SK-N-SH treated with all-trans-retinoic acid at 6 μM for 48 hours (cell line): ENCODE data around the gene TMEM169.

Source experiments
- BACH2 ChIP-seq: fragments of 250-450 bp; sonication (Bioruptor Pico); IDR thresholded peaks from 2 replicates; pipeline ENCODE4 v1.9.0; 2021; ENCODE audit warnings: mild to moderate bottlenecking, borderline replicate concordance
- CSDC2 ChIP-seq: fragments of 250-450 bp; sonication (Bioruptor Pico); IDR thresholded peaks from 2 replicates; pipeline ENCODE4 v1.5.0; 2020; ENCODE audit warnings: mild to moderate bottlenecking, moderate library complexity
- RARB ChIP-seq: fragments of 250-450 bp; sonication (Bioruptor Pico); IDR thresholded peaks from 2 replicates; pipeline ENCODE4 v1.8.0; 2021; ENCODE audit warnings: mild to moderate bottlenecking, moderate library complexity
- SNAI2 ChIP-seq: fragments of 250-450 bp; sonication (Bioruptor Pico); IDR thresholded peaks from 2 replicates; pipeline ENCODE4 v1.5.0; 2020; ENCODE audit warnings: mild to moderate bottlenecking, moderate library complexity
- ZC3H10 ChIP-seq: fragments of 250-450 bp; sonication (Bioruptor Pico); IDR thresholded peaks from 2 replicates; pipeline ENCODE4 v1.5.1; 2021; ENCODE audit warnings: mild to moderate bottlenecking, moderate library complexity
- ZNF565 ChIP-seq: fragments of 450-650 bp; formaldehyde crosslinking; conservative IDR thresholded peaks from 2 replicates; pipeline ENCODE4 v1.5.0; 2020; ENCODE audit warnings: low read depth, mild to moderate bottlenecking, moderate library complexity
- TF ChIP-seq, protein P1 (sequence below): fragments of 250-450 bp; sonication (Bioruptor Pico); IDR thresholded peaks from 2 replicates; pipeline ENCODE4 v1.8.0; 2020; ENCODE audit warnings: mild to moderate bottlenecking, moderate library complexity, borderline replicate concordance
- TF ChIP-seq, protein P2 (sequence below): fragments of 250-450 bp; sonication (Bioruptor Pico); IDR thresholded peaks from 2 replicates; pipeline ENCODE4 v1.5.0; 2020; ENCODE audit warnings: mild to moderate bottlenecking, moderate library complexity
- TF ChIP-seq, protein P3 (sequence below): fragments of 250-450 bp; sonication (Bioruptor Pico); IDR thresholded peaks from 2 replicates; pipeline ENCODE4 v1.5.1; 2021; ENCODE audit warnings: mild to moderate bottlenecking, moderate library complexity
- TF ChIP-seq, protein P4 (sequence below): fragments of 250-450 bp; sonication (Bioruptor Pico); IDR thresholded peaks from 2 replicates; pipeline ENCODE4 v1.5.1; 2020; ENCODE audit warnings: low read depth, mild to moderate bottlenecking, moderate library complexity

DNA sequence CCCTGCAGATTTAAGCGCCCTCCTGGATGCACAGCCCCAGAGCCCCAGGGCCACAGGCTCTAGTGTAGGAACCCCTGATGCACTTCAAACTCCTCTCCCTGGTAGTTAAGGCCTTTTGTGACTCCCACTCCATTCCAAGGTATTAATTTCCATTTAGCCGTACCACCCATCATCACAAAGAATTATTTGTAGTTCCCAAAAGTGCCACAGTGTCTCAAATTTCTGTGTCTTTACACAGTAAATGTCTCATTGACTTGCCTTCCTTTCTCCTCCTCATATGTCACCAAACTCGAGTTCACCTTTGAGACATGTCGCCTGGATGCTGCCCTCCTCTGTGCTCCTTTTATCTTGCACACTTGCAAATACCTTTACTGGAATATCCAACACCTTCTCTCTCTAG, 26.0 kb upstream of the TMEM169 start:
- TF ChIP-seq, protein P1, sequence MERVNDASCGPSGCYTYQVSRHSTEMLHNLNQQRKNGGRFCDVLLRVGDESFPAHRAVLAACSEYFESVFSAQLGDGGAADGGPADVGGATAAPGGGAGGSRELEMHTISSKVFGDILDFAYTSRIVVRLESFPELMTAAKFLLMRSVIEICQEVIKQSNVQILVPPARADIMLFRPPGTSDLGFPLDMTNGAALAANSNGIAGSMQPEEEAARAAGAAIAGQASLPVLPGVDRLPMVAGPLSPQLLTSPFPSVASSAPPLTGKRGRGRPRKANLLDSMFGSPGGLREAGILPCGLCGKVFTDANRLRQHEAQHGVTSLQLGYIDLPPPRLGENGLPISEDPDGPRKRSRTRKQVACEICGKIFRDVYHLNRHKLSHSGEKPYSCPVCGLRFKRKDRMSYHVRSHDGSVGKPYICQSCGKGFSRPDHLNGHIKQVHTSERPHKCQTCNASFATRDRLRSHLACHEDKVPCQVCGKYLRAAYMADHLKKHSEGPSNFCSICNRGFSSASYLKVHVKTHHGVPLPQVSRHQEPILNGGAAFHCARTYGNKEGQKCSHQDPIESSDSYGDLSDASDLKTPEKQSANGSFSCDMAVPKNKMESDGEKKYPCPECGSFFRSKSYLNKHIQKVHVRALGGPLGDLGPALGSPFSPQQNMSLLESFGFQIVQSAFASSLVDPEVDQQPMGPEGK (CRISPR knock-in tag), result no peak
- no peak for TF ChIP-seq ZNF565
- TF ChIP-seq, protein P2, sequence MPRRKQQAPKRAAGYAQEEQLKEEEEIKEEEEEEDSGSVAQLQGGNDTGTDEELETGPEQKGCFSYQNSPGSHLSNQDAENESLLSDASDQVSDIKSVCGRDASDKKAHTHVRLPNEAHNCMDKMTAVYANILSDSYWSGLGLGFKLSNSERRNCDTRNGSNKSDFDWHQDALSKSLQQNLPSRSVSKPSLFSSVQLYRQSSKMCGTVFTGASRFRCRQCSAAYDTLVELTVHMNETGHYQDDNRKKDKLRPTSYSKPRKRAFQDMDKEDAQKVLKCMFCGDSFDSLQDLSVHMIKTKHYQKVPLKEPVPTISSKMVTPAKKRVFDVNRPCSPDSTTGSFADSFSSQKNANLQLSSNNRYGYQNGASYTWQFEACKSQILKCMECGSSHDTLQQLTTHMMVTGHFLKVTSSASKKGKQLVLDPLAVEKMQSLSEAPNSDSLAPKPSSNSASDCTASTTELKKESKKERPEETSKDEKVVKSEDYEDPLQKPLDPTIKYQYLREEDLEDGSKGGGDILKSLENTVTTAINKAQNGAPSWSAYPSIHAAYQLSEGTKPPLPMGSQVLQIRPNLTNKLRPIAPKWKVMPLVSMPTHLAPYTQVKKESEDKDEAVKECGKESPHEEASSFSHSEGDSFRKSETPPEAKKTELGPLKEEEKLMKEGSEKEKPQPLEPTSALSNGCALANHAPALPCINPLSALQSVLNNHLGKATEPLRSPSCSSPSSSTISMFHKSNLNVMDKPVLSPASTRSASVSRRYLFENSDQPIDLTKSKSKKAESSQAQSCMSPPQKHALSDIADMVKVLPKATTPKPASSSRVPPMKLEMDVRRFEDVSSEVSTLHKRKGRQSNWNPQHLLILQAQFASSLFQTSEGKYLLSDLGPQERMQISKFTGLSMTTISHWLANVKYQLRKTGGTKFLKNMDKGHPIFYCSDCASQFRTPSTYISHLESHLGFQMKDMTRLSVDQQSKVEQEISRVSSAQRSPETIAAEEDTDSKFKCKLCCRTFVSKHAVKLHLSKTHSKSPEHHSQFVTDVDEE (CRISPR knock-in tag), result no peak
- TF ChIP-seq ZC3H10 (CRISPR knock-in tag), result no peak
- no peak for TF ChIP-seq SNAI2 (CRISPR knock-in tag)
- TF ChIP-seq, protein P3, sequence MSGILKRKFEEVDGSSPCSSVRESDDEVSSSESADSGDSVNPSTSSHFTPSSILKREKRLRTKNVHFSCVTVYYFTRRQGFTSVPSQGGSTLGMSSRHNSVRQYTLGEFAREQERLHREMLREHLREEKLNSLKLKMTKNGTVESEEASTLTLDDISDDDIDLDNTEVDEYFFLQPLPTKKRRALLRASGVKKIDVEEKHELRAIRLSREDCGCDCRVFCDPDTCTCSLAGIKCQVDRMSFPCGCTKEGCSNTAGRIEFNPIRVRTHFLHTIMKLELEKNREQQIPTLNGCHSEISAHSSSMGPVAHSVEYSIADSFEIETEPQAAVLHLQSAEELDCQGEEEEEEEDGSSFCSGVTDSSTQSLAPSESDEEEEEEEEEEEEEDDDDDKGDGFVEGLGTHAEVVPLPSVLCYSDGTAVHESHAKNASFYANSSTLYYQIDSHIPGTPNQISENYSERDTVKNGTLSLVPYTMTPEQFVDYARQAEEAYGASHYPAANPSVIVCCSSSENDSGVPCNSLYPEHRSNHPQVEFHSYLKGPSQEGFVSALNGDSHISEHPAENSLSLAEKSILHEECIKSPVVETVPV (CRISPR knock-in tag), result no peak
- TF ChIP-seq, protein P4, sequence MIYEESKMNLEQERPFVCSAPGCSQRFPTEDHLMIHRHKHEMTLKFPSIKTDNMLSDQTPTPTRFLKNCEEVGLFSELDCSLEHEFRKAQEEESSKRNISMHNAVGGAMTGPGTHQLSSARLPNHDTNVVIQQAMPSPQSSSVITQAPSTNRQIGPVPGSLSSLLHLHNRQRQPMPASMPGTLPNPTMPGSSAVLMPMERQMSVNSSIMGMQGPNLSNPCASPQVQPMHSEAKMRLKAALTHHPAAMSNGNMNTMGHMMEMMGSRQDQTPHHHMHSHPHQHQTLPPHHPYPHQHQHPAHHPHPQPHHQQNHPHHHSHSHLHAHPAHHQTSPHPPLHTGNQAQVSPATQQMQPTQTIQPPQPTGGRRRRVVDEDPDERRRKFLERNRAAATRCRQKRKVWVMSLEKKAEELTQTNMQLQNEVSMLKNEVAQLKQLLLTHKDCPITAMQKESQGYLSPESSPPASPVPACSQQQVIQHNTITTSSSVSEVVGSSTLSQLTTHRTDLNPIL, result no peak
- no peak for TF ChIP-seq RARB (CRISPR knock-in tag)
- no peak for TF ChIP-seq BACH2 (CRISPR knock-in tag)
- no peak for TF ChIP-seq CSDC2 (CRISPR knock-in tag)
